ENCODE results near the gene CFAP43.

DNA sequence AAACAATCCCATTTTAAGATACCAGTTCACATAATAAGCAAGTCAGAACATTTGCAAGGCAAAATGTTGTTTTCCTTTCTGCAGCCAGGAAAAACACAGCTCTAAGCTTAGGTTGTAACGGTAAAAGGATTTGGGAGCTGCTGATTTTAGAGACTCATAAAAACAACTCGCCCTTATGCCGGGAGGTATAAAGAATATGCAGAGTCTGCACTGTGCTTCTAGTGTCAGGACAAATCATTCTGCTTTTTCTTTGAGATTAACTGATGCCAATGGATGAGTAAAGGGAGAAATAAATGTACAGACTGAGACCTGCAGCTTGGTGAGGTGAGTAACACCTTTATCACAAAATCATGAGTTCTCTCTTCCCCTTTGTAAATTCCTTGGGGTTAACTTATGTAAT is 112.2 kb downstream of the CFAP43 start:
- TF ChIP-seq, protein P1, sequence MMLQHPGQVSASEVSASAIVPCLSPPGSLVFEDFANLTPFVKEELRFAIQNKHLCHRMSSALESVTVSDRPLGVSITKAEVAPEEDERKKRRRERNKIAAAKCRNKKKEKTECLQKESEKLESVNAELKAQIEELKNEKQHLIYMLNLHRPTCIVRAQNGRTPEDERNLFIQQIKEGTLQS (IDR thresholded peaks at IDR 0.05; ENCODE audit: insufficient read depth, low read depth, low read length): no peak
- TF ChIP-seq CHD2 (IDR thresholded peaks at IDR 0.05; ENCODE audit: low read length): no peak
- TF ChIP-seq MAFK (IDR thresholded peaks at IDR 0.05; ENCODE audit: low read depth, low read length): no peak
- no peak for TF ChIP-seq SIN3A (conservative IDR thresholded peaks at IDR 0.05 in 1 of 2, IDR thresholded peaks at IDR 0.05 in 1 of 2; ENCODE audit: low read depth in 1 of 2, low read length in 2 of 2)
- no peak for TF ChIP-seq TEAD4 (IDR thresholded peaks at IDR 0.05; ENCODE audit: low read depth, low read length)
- TF ChIP-seq POLR2AphosphoS5 (IDR thresholded peaks at IDR 0.05; ENCODE audit: low read depth, low read length): no peak
- TF ChIP-seq, protein P2, sequence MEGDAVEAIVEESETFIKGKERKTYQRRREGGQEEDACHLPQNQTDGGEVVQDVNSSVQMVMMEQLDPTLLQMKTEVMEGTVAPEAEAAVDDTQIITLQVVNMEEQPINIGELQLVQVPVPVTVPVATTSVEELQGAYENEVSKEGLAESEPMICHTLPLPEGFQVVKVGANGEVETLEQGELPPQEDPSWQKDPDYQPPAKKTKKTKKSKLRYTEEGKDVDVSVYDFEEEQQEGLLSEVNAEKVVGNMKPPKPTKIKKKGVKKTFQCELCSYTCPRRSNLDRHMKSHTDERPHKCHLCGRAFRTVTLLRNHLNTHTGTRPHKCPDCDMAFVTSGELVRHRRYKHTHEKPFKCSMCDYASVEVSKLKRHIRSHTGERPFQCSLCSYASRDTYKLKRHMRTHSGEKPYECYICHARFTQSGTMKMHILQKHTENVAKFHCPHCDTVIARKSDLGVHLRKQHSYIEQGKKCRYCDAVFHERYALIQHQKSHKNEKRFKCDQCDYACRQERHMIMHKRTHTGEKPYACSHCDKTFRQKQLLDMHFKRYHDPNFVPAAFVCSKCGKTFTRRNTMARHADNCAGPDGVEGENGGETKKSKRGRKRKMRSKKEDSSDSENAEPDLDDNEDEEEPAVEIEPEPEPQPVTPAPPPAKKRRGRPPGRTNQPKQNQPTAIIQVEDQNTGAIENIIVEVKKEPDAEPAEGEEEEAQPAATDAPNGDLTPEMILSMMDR (IDR thresholded peaks at IDR 0.05; ENCODE audit: control extremely low read depth in 1 of 3, insufficient read depth in 1 of 3, low read depth in 1 of 3, low read length in 3 of 3): no peak
- no peak for TF ChIP-seq EZH2 (IDR thresholded peaks at IDR 0.05; ENCODE audit: low read depth, low read length, severe bottlenecking)
- TF ChIP-seq TAF1 (IDR thresholded peaks at IDR 0.05; ENCODE audit: low read depth, low read length): no peak
- no peak for TF ChIP-seq TAF7 (optimal IDR thresholded peaks at IDR 0.05; ENCODE audit: borderline replicate concordance, low read depth, low read length)
- TF ChIP-seq, protein P3, sequence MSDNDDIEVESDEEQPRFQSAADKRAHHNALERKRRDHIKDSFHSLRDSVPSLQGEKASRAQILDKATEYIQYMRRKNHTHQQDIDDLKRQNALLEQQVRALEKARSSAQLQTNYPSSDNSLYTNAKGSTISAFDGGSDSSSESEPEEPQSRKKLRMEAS (IDR thresholded peaks at IDR 0.05): no peak
- TF ChIP-seq EP300 (IDR thresholded peaks at IDR 0.05; ENCODE audit: borderline replicate concordance in 1 of 2, low read depth in 2 of 2, low read length in 2 of 2): no peak
- no peak for TF ChIP-seq RXRA (IDR thresholded peaks at IDR 0.05; ENCODE audit: insufficient read depth, low read depth, low read length)
- TF ChIP-seq RAD21 (IDR thresholded peaks at IDR 0.05 in 1 of 2, conservative IDR thresholded peaks at IDR 0.05 in 1 of 2; ENCODE audit: low read depth in 2 of 2, low read length in 2 of 2): no peak

Data from H1 (cell line).